GDM1 (cell line): ENCODE measurements around the gene IL16.

Source experiments
- DNase-seq: peaks from one replicate; lab custom pipeline; 2025; lab: John Stamatoyannopoulos, UW

The IL16 gene

GRCh38 chr15:81276967-81277366, 80.3 kb downstream of the IL16 start:
- DNase-seq = no peak

- no peak for DNase-seq
These were observed 81.2 kb downstream of the IL16 start for GRCh38 chr15:81277851-81278250.

GRCh38 chr15:81278306-81279029, 81.8 kb downstream of the IL16 start:
- no peak for DNase-seq

GRCh38 chr15:81279621-81280485, 83.2 kb downstream of the IL16 start:
- DNase-seq = no peak

GRCh38 chr15:81280696-81281455, 84.2 kb downstream of the IL16 start:
- DNase-seq = no peak

DNA sequence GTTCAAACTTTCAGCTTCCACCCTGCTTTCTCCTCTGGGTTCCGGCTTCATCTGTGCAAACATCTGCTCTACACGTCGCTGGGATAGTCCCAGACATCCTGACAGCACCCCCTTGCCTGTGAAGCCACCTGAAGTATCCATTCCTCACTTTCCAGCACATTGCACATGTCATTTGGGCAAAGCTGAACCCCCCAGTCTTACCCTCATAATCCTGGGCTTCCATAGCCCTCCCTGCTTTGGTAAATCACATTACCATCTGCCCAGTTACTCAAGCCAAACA, 84.7 kb downstream of the IL16 start:
- no peak for DNase-seq

GRCh38 chr15:81281766-81282605, 85.3 kb downstream of the IL16 start:
- DNase-seq = no peak

GRCh38 chr15:81282606-81282895, 85.9 kb downstream of the IL16 start:
- DNase-seq = no peak

GRCh38 chr15:81282911-81283310, 86.2 kb downstream of the IL16 start:
- DNase-seq = no peak

DNA sequence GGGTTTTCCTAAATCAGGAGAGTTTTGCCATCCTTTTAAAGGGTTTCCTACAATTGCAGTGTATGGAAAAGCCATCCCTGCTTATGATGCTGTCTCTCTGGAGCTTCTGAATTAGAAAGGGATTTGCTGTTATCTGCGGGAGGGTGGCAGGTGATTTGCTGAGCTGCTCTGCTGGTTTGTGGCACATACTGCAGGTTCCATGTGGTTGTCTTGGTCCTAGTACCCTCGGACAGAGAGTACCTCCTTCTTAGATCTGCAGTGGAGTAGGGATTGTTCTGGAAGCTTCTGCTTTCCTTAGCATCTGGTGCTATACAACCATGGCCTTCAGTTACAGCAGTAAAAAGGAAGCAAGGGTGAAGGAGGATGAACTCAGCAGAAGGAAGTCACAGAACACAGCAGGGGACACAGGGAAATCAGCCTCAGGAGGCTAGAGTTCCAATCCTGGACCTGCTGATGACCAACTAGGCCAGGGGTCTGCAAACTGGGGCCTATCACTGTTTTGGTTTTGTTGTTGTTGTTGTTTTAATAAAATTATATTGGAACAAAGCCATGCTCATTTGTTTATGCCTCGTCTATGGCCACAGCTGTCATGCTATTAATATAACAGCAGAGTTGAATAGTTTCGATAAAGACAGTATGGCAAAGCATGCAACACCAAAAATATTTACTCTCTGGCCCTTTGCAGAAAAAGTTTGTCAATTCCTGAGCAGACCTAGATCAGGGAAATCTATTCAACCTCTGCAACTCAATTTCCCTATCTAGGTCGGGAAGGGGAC, 87.8 kb downstream of the IL16 start:
- peak; percentile 41 for DNase-seq

DNA sequence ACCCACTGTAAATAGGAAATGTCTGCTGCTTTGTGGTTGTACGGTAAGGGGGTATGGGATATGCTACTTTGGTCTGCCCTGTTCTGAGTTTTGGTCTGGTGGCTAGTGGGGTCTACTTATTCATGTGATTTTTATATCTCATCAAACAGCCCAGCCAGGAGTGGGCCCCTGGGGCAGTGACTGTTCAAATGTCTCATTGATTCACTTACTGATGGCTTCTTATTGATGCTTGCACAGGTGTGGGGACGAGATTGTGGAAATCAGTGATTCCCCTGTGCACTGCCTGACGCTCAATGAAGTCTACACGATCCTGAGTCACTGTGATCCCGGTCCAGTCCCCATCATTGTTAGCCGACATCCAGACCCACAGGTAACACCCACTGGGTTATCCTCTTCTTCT, 88.8 kb downstream of the IL16 start:
- no peak for DNase-seq

DNA sequence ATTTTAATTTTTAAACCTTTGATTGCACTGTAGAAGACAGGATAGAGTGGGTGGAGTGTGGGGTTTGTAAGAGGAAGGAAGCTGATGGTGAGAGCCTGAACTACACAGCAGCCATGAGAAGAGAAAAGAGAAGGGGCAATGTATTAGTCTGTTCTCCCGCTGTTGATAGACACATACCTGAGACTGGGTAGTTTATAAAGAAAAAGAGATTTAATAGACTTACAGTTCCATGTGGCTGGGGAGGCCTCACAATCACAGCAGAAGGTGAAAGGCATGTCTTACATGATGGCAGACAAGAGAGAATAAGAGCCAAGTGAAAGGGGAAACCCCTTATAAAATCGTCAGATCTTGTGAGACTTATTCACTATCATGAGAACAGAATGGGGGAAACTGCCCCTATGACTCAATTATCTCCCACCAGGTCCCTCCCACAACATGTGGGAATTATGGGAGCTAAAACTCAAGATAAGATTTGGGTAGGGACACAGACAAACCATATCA, 90.0 kb downstream of the IL16 start:
- peak; percentile 23 for DNase-seq

DNA sequence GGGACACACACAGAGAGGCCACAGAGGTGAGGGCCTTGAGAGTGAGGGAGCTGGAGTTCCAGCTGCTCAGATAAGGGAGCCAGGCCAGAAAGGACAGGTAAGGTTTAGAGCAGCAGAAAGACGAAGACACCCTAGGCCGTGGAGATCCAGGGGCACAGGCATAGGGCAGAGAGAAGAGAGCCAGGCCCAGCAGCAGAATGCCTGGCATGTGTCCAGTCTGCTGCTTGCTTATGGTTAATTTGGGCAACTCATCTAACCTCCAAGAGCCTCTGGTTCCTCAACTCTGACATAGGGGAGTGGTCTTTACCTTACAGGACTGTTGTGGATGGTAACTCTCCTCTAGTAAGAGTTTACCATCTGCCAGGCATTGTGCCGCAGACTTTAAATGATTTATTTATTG, 91.4 kb downstream of the IL16 start:
- no peak for DNase-seq

DNA sequence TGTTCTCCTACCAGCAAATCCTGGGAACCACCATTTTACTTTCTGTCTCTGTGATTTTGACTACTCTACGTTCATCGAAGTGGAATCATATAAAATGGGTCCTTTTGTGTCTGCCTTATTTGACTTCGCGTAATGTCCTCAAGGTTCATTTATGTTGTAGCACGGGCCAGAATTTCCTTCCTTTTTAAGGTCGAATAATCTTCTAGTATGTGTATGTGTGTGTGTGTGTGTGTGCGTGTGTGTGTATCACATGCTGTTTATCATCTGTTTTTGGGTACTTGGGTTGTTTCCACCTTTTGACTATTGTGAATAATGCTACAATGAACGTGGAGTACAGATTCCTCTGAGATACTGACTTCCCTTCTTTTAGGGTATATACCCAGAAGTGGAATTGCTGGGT, 91.9 kb downstream of the IL16 start:
- DNase-seq = no peak

DNA sequence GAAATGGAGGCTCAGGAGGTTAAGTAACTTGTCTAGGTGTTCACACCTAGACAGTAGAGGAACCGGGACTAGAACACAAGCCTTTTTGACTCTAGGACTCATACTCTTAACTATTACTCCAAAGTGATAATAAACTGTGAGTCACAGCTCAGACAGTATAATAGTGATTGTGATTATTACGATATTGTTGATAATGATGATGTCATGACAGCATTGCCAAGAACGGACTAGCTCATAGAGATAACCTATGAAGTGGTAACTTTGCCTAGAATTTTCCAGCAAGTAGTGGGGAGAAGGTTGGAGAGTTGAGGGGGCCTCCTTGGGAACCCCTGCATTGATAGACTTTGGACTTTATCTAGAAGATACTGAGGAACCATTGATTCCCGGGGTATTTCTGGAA, 93.2 kb downstream of the IL16 start:
- DNase-seq = no peak

DNA sequence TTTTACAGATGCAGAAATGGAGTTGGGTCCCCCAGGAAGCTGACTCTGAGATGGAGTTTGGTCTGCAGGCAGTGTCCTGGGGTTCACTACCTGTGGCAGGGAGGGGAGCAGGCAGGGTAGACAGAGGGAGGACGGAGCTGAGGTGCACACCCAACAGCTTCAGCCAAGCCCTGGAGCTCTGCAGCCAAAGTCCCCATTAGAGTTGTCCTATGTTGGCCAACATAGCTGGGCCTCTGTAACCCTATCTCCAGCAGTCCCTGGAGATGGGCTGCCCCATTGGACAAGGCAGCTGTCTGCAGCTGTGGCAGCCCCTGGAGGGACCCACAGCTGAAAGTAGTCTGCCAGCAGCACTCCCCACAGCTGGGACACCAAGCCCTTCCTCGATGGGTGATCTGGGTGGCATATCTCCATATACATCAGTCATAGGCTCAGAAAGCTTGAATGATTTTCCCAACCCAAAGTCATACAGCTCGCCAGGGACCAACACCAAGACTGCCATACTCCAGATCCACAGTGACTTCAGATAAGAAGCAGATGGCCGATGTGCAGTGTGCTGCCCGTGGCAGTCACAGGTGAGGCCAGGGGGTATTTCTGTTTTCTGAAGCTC, 95.3 kb downstream of the IL16 start:
- DNase-seq = no peak

DNA sequence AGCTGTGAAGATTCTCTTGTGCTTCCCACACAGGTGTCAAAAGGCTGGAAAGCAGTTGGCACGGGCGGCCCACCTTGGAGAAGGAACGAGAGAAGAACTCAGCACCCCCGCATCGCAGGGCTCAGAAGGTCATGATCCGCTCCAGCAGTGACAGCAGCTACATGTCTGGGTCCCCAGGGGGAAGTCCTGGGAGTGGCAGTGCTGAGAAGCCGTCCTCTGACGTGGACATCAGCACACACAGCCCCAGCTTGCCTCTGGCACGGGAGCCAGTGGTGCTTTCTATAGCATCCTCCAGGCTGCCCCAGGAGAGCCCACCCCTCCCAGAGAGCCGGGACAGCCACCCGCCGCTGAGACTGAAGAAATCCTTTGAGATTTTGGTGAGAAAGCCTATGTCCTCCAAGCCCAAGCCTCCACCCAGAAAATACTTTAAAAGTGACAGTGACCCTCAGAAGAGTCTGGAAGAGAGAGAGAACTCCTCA, 95.9 kb downstream of the IL16 start:
- no peak for DNase-seq

DNA sequence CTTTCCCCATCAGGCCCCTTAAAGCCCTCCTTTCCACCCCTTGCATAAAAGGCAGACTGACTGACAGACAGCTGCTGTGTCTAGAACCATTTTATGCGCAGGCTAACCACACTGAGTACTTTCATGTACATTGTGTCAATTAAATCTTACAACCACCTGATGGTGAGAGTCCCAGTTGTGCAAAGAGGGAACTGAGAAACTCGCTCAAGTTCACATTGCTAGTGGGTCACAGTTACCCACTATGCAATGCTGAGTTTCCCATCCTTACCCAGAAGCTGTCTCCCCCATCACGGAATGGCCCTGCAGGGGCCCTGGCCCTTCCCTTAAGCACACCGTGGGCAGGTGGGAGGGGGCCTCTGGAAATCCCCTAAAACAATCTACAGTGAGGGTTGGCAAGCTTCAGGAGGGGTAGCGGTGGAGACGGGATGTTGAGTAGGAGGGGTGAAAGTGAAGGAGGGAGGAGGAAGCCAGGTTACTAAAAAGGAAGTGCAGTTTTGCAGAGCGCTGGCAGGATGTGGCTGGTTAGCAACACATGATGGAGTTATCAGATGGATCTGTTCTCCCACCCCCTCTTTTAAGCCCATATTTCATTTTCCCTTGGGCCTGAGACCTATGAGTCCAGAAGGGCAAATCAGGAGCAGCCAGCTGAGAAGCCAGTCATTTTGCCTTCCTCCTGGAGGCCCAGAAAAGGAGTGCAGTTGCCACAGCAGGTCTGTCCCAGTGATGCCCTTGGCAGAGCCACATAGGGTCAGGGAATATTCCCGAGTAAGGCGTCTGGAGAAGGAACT, 97.2 kb downstream of the IL16 start:
- DNase-seq = peak; percentile 78

DNA sequence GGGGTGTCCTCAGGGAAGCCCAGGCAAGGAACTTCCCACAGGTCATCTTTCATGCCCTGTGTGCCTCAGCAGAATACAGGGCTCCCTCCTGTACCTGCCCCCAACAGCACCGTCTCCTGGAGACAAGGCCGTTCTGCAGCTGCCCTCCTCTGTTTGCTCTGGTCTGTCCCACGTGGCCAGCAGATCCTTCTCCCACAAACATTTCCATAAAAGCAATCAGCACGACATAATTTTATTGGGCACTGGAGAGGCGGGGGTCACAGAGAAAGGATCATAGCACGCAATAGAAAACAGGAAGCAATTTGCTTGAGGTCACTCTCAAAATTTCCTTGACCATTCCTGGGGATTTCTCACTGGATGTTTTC, 97.8 kb downstream of the IL16 start:
- DNase-seq = no peak
